Loucy (cell line): ENCODE measurements around the gene CCDC178.

Source experiments
- CTCF ChIP-seq: fragments of 200-600 bp; sonication (generic); conservative IDR thresholded peaks from 2 replicates; pipeline ENCODE4 v1.5.1; 2014; ENCODE audit warnings: mild to moderate bottlenecking, antibody characterized with exemption, low read length
- EZH2phosphoT487 ChIP-seq: fragments of 200-600 bp; IDR thresholded peaks from 2 replicates; pipeline ENCODE4 v1.6.1; 2018; ENCODE audit warnings: antibody characterized with exemption, mild to moderate bottlenecking, moderate library complexity, borderline replicate concordance

DNA sequence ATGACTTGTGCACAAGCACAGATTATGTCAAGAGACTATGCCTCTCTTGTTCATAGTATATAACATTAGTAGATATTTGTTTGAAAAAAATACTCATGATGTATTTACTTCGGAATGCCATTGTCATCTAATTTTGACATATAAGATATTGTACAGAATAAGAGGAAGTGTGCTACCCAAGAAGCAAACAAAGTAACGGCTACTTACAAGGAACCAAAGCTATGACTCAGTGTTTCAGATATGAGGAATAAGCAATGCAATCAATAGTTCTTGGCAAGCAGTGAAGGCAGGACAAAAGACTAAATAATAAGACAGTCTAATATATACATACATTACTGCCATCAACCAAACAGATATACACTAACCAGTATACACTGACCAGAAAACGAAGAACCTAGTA, 256.3 kb downstream of the CCDC178 start:
- no peak for TF ChIP-seq CTCF
- TF ChIP-seq EZH2phosphoT487, result no peak
